Cerebellar nuclear complex (tissue), 1 donor: Measurements from ENCODE around the gene BASP1.
"Not testable (repeated sequence)": the region's sequence is repeated elsewhere in the genome, so short reads cannot be mapped to it uniquely, and the experiment has no call there.

Experiments used
- DNase-seq, 2 experiments: peaks; one replicate each; lab custom pipeline; 2025; lab: John Stamatoyannopoulos, UW

Gene BASP1

DNA sequence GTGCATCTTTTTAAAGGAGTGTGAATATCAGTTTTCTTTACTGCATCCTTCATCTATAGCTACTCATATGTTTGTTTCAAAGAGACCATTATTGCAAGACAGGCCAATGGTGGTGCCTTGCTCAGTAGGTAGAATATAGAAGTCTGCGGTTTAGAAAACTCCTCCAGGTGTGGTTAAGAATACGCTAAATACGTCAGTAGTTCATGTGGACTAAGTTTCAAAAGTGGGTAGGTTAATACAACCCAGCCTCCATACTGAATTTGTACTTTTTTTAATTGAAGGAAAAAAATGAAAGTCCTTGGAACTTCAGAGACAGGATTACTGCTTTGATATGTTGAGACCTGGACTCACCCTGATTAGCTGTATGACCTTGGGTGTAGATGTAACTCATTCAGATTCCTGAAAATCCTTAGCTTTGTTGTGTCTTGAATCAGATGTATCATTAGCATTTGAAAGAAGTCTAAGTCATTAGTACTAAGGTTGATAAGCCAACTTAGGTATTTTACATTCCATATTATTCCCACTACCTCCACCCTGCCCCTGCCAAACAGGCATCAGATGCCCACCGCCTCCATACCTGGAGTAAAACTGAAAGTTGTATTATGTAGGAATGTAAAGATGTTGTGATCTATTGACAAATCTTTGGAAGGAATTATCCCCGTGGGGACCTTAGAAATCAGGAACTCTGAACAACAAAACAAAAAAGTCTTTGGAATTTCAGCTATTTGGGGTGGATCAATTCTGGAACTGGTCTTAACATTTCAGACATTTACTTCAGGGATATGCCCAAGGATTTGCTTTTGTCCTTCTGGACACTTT lies 6.1 kb downstream of the BASP1 start:
- DNase-seq: no peak

DNA sequence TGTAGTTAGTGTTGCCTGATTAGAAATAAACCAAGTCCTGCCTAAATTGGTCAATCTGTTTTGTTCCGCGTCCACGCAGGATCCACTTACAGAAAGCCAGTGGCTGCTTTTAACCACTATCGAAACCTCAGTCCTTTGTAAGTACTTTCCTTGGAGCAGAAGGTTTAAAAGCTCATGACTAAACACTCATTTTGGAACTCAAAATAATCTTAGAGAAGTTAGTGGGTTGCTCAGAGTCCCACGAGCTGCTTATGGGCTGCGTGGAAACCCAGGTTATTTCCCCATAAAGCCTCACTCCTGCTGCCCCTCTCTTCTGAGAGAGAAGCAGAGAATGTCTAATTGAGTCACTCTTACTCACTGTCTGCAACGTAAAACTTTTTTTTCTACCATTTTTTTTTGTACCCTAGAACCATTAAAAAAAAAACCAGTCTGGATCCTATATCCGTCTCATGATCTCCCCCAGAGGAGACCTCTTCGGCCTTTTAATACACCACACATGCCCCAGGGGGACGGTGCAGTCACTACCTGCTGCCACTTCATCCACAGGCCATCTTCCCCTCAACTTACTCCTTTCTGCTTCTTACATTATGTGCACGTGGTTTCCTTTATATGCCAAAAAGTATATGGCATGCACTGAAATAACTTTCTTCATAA lies 7.6 kb downstream of the BASP1 start:
- DNase-seq: no peak

DNA sequence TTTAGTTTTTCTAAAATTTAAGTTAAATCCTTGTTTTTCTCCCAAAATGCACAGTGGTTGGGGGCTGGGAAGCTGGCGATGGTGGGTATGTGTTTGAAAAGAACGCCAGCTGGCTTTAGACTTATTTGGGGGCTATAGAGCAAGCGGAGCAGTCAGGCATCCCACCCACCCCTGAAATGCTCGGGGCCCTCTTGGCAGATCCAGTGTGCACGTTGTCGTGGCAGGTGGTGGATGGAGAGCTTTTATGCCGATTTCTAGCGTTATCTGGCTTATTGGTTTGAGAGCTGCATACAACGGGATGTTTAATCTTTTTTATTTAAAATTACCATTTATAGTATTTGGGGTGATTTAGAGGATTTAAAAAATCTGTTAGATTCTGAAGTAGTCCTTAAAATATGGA lies 8.1 kb downstream of the BASP1 start:
- no peak for DNase-seq

DNA sequence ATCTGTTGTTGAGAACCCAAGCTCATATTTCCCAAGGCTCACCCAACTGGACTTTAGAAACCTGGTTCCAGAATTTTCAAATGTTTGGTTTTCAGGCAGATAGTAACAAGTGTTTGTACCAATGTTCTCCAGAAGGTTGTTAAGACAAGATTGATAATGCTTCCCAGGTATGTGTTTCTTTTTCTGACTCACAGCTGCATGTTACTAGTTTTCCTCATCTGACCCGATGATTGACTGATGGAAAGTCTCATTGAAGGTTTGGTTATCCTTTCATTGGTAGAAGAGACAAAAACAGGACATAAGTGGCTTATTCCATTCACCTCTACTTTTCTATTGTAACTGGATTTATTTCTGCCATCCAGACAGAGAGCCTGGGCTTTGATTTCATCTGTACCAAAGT lies 10.4 kb downstream of the BASP1 start:
- no peak for DNase-seq

DNA sequence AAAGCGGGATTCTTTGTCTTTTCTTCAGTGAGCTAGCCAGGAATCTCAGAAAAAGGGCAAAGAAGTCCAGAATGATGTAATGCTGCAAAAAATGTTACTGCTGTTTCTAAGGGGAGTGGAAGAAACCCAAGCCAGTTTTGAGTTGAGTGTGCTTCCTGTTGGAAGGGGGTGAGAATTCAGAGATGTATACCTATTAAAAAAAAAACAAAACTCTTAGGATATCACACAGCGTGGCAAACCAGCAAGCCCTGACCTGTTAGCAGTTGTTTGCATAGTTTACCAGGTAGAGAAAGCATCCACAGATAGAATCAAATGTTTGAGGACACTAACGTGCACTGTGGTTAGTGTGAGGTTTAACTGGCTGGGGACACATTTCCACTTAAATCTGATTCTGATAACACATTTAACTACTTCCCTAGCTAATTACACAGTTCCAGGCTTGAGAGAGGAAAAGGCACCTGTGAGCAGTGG lies 11.4 kb downstream of the BASP1 start:
- DNase-seq: no peak

DNA sequence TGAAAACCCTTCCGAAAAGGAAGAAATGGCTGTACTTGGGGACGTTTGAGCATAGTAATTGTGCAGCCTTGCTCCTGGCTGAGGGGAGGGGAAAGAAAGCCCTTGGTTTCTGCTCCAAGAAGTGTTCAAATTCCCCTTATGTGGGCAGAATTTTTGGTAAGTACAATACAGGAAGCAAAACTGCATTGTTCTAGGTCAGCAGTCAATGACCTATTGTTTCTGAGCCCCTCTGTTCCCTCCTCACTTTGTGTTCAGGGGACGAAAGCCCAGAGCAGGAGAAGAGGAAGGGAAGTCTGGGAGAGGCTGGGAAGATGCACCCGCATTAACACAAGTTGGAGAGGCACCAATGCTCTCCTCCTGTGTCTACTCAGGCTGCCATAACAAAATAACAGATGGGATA lies 11.9 kb downstream of the BASP1 start:
- DNase-seq: no peak

DNA sequence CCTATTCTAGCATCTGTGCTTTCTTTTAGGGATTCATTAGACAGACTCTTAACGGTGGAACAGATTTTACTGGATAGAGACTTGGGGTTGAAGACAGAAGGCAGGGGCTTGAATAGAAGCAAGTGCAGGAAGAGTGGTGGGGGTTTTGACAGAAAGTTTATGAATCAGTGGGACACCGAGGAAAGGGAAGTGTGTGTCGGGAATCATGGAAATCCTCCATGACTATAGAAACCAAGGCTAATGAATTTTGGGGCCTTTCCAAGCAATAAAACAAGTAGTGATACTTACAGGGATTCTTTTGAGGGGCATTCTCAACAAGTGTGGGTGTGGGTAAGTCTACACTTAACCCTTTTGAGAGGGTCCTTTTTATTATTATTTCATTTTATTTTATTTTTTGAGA lies 12.8 kb downstream of the BASP1 start:
- DNase-seq: no peak

DNA sequence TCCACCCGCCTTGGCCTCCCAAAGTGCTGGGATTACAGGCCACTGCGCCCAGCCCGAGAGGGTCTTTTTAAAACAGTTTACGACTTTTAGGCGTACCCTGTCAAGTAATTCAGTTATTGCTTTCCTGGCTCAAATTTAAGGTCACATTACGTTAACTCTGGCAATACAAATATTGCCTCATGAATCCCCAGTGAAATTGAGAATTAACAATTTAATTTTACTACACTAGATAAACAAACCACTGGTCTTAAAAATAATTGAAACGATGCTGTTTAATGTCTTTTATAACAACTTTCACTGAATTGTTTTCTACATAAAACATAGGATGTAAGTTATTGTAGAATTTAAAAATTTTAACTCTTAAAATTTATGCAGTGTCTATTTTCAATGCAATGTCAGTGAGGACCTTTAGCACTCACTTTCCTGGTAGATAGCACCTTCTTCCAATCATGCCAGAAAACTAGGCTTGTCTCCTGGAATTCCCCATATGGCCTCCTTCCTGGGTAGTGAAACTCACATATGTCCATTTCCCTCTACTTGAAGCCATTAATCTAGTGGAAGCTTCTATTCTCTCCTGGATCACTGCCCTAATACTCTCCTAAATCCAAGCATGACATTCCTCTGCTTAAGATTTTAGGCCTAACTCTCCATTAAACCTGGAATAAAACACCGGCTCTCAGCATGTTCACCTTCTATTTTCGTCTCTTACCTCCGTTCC lies 13.5 kb downstream of the BASP1 start:
- DNase-seq: peak in 1 of 2 experiments; percentile 65

DNA sequence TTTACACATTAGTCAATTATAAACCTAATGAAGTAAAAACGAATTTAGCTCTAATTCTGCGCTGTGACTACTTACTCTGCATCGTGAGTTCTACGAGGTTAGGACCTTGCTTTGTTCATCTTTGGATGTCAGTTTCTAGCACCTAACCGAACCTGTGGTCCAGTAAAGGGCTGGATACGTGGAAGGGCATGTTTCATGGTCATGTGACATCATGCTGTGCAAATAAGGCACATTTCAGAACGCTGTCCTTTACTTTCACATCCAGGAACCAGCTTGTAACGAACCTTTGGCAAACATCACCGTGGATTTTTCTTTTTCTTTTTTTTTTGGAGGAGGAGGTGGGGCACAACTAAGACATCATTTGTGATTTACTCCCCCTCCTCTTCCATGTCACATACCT lies 15.0 kb downstream of the BASP1 start:
- DNase-seq: no peak

DNA sequence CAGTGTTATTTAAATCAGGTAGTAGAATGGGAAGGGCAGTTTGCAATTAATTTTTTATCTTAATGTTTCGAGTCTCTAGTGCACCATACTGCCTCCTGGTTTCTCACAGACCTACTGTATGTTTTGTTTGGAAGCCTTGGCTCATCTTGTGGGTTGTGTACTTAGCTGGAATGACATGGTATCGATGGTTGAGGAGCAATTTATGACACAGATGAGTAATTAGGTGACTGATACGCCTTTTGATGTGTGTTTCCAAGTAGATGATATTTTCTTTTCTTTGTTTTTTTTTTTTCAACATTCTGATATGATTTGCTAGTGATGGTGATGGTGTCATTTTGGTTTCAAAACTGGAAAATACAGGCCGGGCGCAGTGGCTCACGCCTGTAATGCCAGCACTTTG lies 16.1 kb downstream of the BASP1 start:
- no peak for DNase-seq

DNA sequence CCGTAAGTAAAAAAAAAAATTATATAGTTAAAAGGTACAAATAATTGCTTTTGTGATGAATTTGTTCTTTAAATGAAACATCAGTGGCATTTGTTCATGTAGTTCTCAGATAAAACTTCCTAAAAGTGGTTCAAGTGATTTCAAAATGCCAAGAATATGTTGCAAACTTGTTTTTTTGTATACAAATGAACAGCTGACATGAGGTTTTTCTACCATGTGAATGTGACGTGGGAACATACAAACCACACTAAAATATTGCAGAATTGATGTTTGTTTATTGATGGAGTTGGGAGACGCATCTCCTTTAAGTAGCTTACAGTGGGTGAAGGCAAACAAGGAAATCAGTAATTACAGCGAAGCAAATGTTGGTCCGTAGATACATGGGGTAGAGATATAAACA lies 16.9 kb downstream of the BASP1 start:
- DNase-seq: no peak

DNA sequence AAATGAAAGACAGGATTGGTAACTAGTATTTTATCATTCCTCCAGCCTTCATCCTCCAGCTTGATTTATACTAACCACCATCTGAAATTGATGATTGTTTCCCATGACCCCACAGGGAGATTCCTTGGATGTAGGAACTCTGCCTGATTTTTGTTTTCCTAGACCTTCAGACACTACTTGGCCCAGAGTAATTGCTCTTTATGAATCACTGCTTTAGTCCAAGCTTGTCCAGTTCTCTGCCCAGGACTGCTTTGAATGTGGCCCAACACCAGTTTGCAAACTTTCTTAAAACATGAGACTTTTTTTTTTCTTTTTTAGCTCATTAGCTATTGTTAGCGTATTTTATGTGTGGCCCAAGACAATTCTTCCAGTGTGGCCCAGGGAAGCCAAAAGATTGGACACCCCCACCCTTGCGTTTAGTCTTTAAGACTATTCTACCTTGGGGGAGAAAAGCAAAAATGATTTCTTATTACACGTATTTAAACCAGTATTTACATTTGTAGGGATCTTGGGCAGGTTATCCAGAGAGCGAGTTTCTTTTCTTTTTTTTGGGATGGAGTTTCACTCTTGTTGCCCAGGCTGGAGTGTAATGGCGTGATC lies 18.4 kb downstream of the BASP1 start:
- DNase-seq: no peak

DNA sequence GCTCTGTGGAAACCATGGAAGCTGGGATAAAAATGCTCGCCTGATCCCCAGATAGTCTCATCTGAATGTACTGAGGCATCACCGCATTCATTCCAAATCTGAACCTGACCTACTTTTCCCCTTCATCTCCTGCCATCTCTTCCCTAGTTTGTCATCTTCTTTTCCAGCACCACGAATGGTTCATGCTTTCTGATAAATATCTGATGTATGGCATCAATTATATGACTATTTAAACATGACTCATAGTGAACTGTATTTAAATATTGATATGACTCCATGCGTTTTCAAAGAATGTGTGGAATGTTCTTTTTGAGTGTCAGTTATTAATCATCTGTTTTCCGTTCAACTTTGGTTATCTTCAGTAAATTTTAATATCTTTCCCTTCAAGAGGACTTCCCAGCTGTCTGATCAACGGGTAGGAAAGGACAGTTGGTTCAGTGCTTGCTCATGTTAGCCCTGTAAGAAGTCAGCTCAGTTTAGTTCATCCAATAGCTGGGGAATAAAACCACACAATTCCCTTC lies 21.1 kb downstream of the BASP1 start:
- no peak for DNase-seq

DNA sequence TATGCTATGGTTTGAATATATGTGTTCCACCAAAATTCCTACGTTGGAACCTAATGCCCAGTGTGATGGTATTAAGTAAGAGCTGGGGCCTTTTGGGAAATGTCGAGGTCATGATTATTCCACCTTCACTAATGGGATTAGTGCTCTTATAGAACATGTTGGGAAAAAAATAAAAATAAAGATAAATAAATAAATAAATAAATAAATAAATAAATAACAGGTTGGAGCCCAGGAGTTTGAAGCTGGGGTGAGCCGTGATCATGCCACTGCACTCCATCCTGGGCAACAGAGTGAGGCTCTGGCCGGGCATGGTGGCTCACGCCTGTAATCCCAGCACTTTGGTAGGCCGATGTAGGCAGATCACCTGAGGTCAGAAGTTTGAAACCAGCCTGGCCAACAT lies 22.5 kb downstream of the BASP1 start:
- no peak for DNase-seq

DNA sequence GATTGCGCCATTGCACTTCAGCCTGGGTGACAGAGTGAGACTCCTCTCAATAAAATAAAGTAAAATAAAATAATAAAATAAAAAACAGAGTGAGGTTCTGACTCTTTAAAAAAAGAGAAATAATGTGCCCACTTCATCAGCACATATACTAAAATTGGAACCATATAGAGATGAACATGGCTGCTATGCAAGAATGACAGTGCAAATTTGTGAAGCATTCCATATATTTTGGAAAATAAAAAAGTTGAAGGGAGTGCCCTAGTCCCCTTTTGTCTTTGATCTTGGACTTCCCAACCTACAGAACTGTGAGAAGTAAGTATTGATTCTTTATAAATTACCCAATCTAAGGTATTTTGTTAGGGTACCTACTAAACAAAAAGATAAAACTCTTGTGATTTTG lies 23.1 kb downstream of the BASP1 start:
- DNase-seq: no peak

DNA sequence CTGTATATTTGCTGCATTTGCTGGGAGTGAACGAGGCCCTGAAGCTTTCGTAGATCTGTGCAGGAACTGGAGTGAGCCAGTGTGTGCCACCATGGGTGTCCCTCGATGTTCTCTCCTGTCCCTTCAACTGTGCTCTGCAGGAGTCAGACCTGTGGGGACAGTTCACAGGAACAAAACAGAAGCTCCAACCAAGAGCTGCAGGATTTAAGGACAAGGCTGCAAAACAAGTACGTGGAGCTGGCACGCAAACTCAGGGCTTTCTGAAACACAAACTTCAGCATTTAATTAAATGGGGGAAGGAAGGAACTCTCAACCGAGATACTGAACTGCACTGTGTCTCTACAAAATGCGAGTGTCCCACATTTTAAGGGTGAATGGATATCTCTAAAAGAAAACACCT lies 24.2 kb downstream of the BASP1 start:
- no peak for DNase-seq

DNA sequence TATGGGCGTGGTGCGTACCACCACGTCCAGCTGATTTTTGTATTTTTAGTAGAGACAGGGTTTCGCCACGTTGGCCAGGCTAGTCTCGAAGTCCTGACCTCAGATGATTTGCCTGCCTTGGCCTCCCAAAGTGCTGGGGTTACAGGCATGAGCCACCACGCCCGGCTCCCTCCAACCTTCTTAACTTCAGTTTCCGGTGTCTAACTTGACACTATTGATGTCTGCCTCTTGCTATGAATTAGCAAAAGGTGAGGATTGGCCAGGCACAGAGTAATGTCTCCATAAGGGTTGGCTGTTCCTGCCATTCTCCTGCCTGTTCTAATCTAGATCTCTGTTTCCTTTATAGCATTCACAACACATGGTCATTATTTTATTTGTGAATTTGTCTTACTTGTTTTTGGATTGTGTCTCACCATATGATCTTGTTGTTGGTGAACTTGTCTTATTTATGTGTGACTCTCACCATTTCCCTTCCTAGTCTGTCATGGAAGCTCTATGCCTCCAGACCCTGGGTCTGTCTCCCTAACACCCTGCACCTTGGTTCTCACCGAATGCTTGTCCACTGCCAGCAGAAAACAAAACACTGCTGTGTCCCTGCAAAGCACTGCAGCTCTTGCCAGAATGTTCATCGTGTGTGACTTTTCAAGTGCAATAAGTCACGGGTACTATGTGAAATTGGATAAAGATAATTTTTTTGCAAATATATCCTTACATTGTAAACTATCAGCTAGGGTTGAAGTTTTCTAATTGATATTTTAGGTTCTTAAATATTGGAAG lies 26.0 kb downstream of the BASP1 start:
- DNase-seq: no peak

DNA sequence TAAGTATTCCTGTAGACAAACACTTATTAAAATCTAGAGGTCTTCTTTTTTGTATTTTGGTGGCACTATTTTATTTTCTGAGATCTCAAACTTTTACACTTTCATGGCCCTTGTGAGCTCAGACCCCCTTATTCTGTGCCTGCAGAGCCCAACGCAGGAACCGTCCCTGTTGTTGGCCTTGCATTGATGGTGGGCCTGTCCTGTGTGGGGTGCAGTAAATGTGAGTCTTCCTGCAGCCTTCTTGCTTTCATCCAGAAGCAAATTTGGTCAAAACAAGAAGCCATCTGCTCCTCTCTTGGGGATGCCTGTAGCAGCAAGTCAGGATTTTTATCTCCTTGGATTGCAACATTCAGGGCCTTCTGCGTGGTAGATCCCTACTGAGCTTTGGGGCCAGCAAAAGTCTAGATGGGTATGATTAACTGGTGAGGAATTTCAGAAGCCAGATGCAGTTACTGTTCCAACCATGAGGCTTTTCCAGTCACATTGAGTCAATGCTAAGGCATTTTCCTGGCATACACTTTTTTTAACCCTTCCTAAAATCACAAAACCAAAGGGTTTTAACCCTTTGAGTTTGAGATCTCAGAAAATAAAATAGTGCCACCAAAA lies 31.7 kb downstream of the BASP1 start:
- DNase-seq: no peak

DNA sequence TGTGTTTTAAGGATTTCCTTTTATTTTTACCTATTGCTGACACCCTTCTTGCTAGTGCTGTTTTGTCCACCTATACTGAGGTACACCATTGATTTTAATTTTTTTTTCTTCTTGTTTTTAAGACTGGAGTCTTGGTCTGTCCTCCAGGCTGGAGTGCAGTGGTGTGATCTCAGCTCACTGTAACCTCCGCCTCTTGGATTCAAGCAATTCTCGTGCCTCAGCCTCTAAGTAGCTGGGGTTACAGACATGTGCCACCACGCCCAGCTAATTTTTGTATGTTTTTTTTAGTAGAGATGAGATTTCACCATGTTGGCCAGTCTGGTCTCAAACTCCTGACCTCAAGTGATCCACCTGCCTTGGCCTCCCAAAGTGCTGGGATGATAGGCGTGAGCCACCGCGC lies 32.4 kb downstream of the BASP1 start:
- not testable (repeated sequence) for DNase-seq

DNA sequence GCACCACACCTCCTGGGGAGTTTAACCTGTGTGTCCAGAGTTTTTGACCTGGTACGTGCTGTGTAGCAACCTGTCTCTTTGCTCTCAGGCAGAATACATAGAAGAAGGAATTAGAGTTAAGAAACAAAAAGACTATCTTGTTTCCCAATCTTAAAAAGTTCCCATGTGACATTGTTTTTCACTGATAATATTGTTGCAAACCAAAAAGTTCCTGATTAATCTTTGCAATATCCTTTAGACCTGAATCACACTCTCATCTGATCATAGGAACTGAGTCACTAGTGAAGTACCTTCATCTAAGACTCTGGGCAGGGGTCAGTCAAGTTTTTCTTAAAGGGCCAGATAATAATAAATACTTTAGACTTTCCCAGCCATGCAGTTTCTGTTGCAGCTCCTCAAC lies 35.1 kb downstream of the BASP1 start:
- DNase-seq: no peak

DNA sequence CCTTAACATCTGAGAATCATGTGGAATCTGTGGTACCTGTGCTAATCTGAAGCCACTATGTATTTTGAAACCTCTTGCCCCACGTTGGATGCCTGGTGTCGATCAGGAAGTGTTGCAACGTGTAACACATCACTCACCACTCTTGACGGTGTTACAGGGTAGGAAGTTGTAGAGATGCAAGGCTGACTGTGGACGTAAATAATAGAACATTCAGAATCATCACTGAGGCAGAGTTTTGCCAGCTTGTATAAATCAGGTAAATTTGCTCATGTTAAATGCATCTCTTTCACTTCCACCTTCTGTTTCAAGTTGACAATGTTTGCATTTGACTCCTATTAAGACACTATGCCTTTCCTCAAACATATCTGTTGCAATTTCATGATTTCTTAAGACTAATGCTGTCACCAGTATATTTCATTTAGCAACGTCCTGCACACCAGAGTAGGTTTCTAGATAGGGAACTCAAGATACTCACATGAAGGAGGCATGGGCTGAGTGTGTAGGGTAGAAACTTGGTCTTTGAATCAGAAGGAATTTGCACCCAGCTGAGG lies 38.1 kb downstream of the BASP1 start:
- DNase-seq: no peak
